B cell (primary cell): ENCODE measurements around the gene ATP1B4. TPM values are rescaled to one million over a fixed set of nuclear protein-coding genes. Genes with fewer than 3 reads are reported as not detected.

Experiments
- ATAC-seq: fragments of 200-7000 bp; cut with Tn5 transposase; one replicate; pipeline ENCODE4 v1.10.0; 2021; ENCODE audit warnings: low read depth, mild to moderate bottlenecking, moderate number of reproducible peaks, moderate library complexity
- CTCF ChIA-PET: fragments of 350-600 bp; sonication (Branson Sonifier 250); formaldehyde crosslinking; loops from one replicate; lab custom pipeline; 2021; ENCODE audit warnings: antibody characterized with exemption, inconsistent platforms; lab: Charles Lee
- POLR2A ChIA-PET: fragments of 350-600 bp; sonication (Branson Sonifier 250); formaldehyde crosslinking; loops from one replicate; lab custom pipeline; 2021; ENCODE audit warnings: antibody characterized with exemption; lab: Charles Lee
- DNase-seq: peaks from one replicate; pipeline ENCODE4 v3.0.0; 2013
- H2AFZ ChIP-seq: 2 replicates; pipeline ENCODE4 v1.6.1; 2012; ENCODE audit warnings: mild to moderate bottlenecking, low read depth, low read length; ENCODE audit not compliant: insufficient read depth, poor library complexity, severe bottlenecking
- H3K27ac ChIP-seq, 2 donors: 1 replicate in 1 of 2; 2 replicates in 1 of 2; pipeline ENCODE4 v1.5.1; 2012 to 2013; ENCODE audit warnings: low read length in 2 of 2, mild to moderate bottlenecking in 2 of 2, moderate library complexity in 1 of 2
- H3K27me3 ChIP-seq, 4 experiments: fragments of 200-600 bp in 1 of 4; sonication (generic) in 1 of 4; replicated peaks in 1 of 4; 1 replicate in 2 of 4; 2 replicates in 2 of 4; pipeline versions ENCODE4 v1.6.1 to v1.7.0; 2013 to 2016; ENCODE audit warnings: low read length in 3 of 4, mild to moderate bottlenecking in 2 of 4, mixed read lengths in 1 of 4, moderate library complexity in 1 of 4; ENCODE audit not compliant: insufficient read depth in 4 of 4, control insufficient read depth in 3 of 4; ENCODE audit errors: control extremely low read depth in 1 of 4
- H3K36me3 ChIP-seq, 2 experiments: replicated peaks in 1 of 2; 1 replicate in 1 of 2; 2 replicates in 1 of 2; pipeline versions ENCODE4 v1.6.1 to v1.7.1; 2013; ENCODE audit warnings: low read length in 1 of 2; ENCODE audit not compliant: insufficient read depth in 2 of 2, control insufficient read depth in 1 of 2; ENCODE audit errors: control extremely low read depth in 1 of 2, extremely low read depth in 1 of 2
- H3K4me1 ChIP-seq, 2 donors: fragments of 200-600 bp in 1 of 2; sonication (generic) in 1 of 2; 1 replicate in 1 of 2; 2 replicates in 1 of 2; pipeline versions ENCODE4 v1.5.1 to v1.6.1; 2013 to 2017; ENCODE audit warnings: low read length in 2 of 2; ENCODE audit not compliant: control insufficient read depth in 2 of 2, insufficient read depth in 2 of 2
- H3K4me2 ChIP-seq: replicated peaks from 2 replicates; pipeline ENCODE3; 2012; ENCODE audit warnings: mild to moderate bottlenecking, low read depth, low read length; ENCODE audit not compliant: poor library complexity, severe bottlenecking
- H3K4me3 ChIP-seq, 5 experiments: fragments of 200-600 bp in 1 of 5; sonication (generic) in 1 of 5; 1 replicate in 3 of 5; 2 replicates in 2 of 5; pipeline versions ENCODE4 v1.5.1 to v1.7.0; 2011 to 2016; ENCODE audit warnings: low read length in 4 of 5, mild to moderate bottlenecking in 4 of 5, low read depth in 2 of 5, control low read depth in 1 of 5, moderate library complexity in 1 of 5; ENCODE audit not compliant: insufficient read depth in 1 of 5; ENCODE audit errors: control extremely low read depth in 1 of 5, extremely low read depth in 1 of 5
- H3K79me2 ChIP-seq: fragments of 200-600 bp; sonication (generic); one replicate; pipeline ENCODE4 v1.6.0; 2016; ENCODE audit warnings: low read length; ENCODE audit not compliant: control insufficient read depth, insufficient read depth
- H3K9ac ChIP-seq: fragments of 200-600 bp; sonication (generic); 2 replicates; pipeline ENCODE4 v1.6.1; 2017; ENCODE audit warnings: mild to moderate bottlenecking, low read length, moderate library complexity
- H3K9me3 ChIP-seq, 3 donors: one replicate each; pipeline versions ENCODE4 v1.6.1 to v1.7.1; 2013; ENCODE audit warnings: low read length in 2 of 3; ENCODE audit not compliant: control insufficient read depth in 2 of 3, insufficient read depth in 1 of 3; ENCODE audit errors: control extremely low read depth in 1 of 3
- H4K20me1 ChIP-seq: 2 replicates; pipeline ENCODE4 v1.6.0; 2012; ENCODE audit warnings: mild to moderate bottlenecking, low read length; ENCODE audit not compliant: insufficient read depth, control insufficient read depth, poor library complexity, severe bottlenecking
- H3K27ac Mint-ChIP-seq: one replicate; pipeline ENCODE4 v1.8.0; 2021; ENCODE audit warnings: mixed read lengths
- H3K27me3 Mint-ChIP-seq: one replicate; pipeline ENCODE4 v1.8.0; 2021; ENCODE audit warnings: mixed read lengths
- H3K4me1 Mint-ChIP-seq: one replicate; pipeline ENCODE4 v1.8.0; 2021; ENCODE audit warnings: mixed read lengths
- H3K4me3 Mint-ChIP-seq: one replicate; pipeline ENCODE4 v1.8.0; 2021; ENCODE audit warnings: mixed read lengths
- H3K9me3 Mint-ChIP-seq: one replicate; pipeline ENCODE4 v1.8.0; 2022; ENCODE audit warnings: mixed read lengths; ENCODE audit not compliant: insufficient read depth
- EZH2 ChIP-seq: IDR thresholded peaks from 2 replicates; pipeline ENCODE4 v1.6.1; 2012; ENCODE audit warnings: borderline replicate concordance, low read depth, mild to moderate bottlenecking, moderate library complexity, low read length; ENCODE audit not compliant: insufficient read depth, poor library complexity, severe bottlenecking
- WGBS: methylation state at CpG from one replicate; pipeline ENCODE4 v1.1.5; 2013; ENCODE audit warnings: missing lambda C conversion rate; ENCODE audit not compliant: insufficient coverage; 5-methylcytosine and 5-hydroxymethylcytosine counted together
- intact Hi-C: fragments of 100-400 bp; cut with micrococcal nuclease; formaldehyde crosslinking; loops from one replicate; pipeline ENCODE4 v1.10.0; 2022
- polyA minus RNA-seq: library from RNA; depleted of rRNA, polyadenylated mRNA; stranded (reverse); fragments of >200 nt; gene quantifications from 2 replicates; pipeline ENCODE4 v1.2.3, GENCODE V29; 2012
- polyA plus RNA-seq: library from polyadenylated mRNA; depleted of rRNA; stranded (reverse); fragments of >200 nt; gene quantifications from 2 replicates; pipeline ENCODE4 v1.2.3, GENCODE V29; 2012
- total RNA-seq, 2 donors: library from RNA; stranded (reverse); fragments of 120-200 nt in 1 of 2; gene quantifications; 1 replicate in 1 of 2; 2 replicates in 1 of 2; pipeline versions ENCODE4 v1.2.3 to v1.2.4, GENCODE V29; 2013 to 2022
- TF ChIP-seq, protein P1 (sequence below): fragments of 200-600 bp; IDR thresholded peaks from one replicate; pipeline ENCODE4 v1.8.0; 2022; ENCODE audit warnings: antibody characterized with exemption, mild to moderate bottlenecking

Gene ATP1B4
- total RNA-seq = not detected in 2 replicates
- total RNA-seq (2013) = 8.5 TPM
- polyA plus RNA-seq = not detected in 2 replicates
- not detected in 2 replicates for polyA minus RNA-seq

GRCh38 chrX:120361764-120362305, at the start of gene ATP1B4:
Gene ATP1B4 (plus strand): TSS chrX:120362089. CDS start chrX:120362169, 80 bp downstream.
- ATAC-seq (no peak), DNase-seq (no peak)
- TF ChIP-seq EZH2 = no peak
- TF ChIP-seq, protein P1, sequence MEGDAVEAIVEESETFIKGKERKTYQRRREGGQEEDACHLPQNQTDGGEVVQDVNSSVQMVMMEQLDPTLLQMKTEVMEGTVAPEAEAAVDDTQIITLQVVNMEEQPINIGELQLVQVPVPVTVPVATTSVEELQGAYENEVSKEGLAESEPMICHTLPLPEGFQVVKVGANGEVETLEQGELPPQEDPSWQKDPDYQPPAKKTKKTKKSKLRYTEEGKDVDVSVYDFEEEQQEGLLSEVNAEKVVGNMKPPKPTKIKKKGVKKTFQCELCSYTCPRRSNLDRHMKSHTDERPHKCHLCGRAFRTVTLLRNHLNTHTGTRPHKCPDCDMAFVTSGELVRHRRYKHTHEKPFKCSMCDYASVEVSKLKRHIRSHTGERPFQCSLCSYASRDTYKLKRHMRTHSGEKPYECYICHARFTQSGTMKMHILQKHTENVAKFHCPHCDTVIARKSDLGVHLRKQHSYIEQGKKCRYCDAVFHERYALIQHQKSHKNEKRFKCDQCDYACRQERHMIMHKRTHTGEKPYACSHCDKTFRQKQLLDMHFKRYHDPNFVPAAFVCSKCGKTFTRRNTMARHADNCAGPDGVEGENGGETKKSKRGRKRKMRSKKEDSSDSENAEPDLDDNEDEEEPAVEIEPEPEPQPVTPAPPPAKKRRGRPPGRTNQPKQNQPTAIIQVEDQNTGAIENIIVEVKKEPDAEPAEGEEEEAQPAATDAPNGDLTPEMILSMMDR = no peak
- Histone ChIP-seq H3K4me3 (no peak within 1 kb of the TSS), H2AFZ (no peak within 1 kb of the TSS), H3K4me2 (no peak within 1 kb of the TSS), H3K27ac (no peak within 1 kb of the TSS), H3K36me3 (no peaks in the 10 kb centered on the region), H3K9ac (no peak within 1 kb of the TSS), H3K9me3 (no peaks in the 10 kb centered on the region), H4K20me1 (no peaks in the 10 kb centered on the region), H3K79me2 (no peaks in the 10 kb centered on the region), H3K4me1 (no peaks in the 10 kb centered on the region), H3K27me3 (peaks cover 0 to 3% (median 0%) of the 10 kb centered on the region in 4 experiments)
- Mint-ChIP-seq H3K27ac (no peak within 1 kb of the TSS), H3K27me3 (no peaks in the 10 kb centered on the region), H3K4me1 (peaks cover 2% of the 10 kb centered on the region), H3K9me3 (no peaks in the 10 kb centered on the region), H3K4me3 (no peak within 1 kb of the TSS)
- intact Hi-C loops = no loop called here
- ChIA-PET CTCF (no interaction called here), POLR2A (no interaction called here)
- 100% methylated on average over 1 of the region's 9 CpGs for WGBS

- no peak overlapping the region for H2AFZ ChIP-seq
- no CpG with 5 or more reads among the region's 4 CpGs for WGBS
- no peak overlapping the region for H3K4me3 Mint-ChIP-seq
- H3K4me1 ChIP-seq = peaks cover 8% of the 10 kb centered on the region in 2 donors
- H3K9me3 ChIP-seq = no peaks in the 10 kb centered on the region
- TF ChIP-seq, protein P1 = no peak
- no peak for TF ChIP-seq EZH2
- peaks cover 24% of the 10 kb centered on the region for H3K27me3 Mint-ChIP-seq
- no peaks in the 10 kb centered on the region for H3K9me3 Mint-ChIP-seq
- H3K4me2 ChIP-seq = no peak overlapping the region
- no peak overlapping the region for H3K4me3 ChIP-seq
- ATAC-seq = no peak
- POLR2A ChIA-PET = no interaction called here
- H3K27ac ChIP-seq = no peak overlapping the region
- H4K20me1 ChIP-seq = no peaks in the 10 kb centered on the region
- CTCF ChIA-PET = no interaction called here
- peaks cover 2% of the 10 kb centered on the region for H3K4me1 Mint-ChIP-seq
- H3K79me2 ChIP-seq = no peaks in the 10 kb centered on the region
- H3K27ac Mint-ChIP-seq = no peak overlapping the region
- DNase-seq = no peak
- intact Hi-C loops = no loop called here
- peaks cover 0 to 20% (median 10%) of the 10 kb centered on the region in 4 experiments for H3K27me3 ChIP-seq
- H3K36me3 ChIP-seq = no peaks in the 10 kb centered on the region
- H3K9ac ChIP-seq = no peak overlapping the region
Measured at GRCh38 chrX:120315776-120316175, 46.1 kb upstream of the ATP1B4 start.
